Measurements from ENCODE around the gene CNOT11.

CNOT11 gene

GRCh38 chr2:101223814-101224231 lies 28.9 kb upstream of the CNOT11 start:
- TF ChIP-seq ESRRG (CRISPR knock-in tag; IDR thresholded peaks at IDR 0.05) (no peak), TOX (CRISPR knock-in tag; IDR thresholded peaks at IDR 0.05; ENCODE audit: borderline replicate concordance) (no peak), ZC3H10 (CRISPR knock-in tag; IDR thresholded peaks at IDR 0.05) (no peak), POU6F1 (CRISPR knock-in tag; IDR thresholded peaks at IDR 0.05; ENCODE audit: borderline replicate concordance, low read depth) (no peak), ZNF70 (CRISPR knock-in tag; IDR thresholded peaks at IDR 0.05) (no peak), OSR1 (CRISPR knock-in tag; IDR thresholded peaks at IDR 0.05) (no peak), ZFP30 (CRISPR knock-in tag; IDR thresholded peaks at IDR 0.05) (no peak)
- ATAC-seq: no peak

GRCh38 chr2:101230541-101231001 lies 22.1 kb upstream of the CNOT11 start:
- no peak for ATAC-seq
- TF ChIP-seq PATZ1 (CRISPR knock-in tag; IDR thresholded peaks at IDR 0.05; ENCODE audit: borderline replicate concordance) (no peak), ZNF70 (CRISPR knock-in tag; IDR thresholded peaks at IDR 0.05) (no peak), TCF4 (CRISPR knock-in tag; IDR thresholded peaks at IDR 0.05; ENCODE audit: borderline replicate concordance) (no peak), ZFP30 (CRISPR knock-in tag; IDR thresholded peaks at IDR 0.05) (no peak), CREB5 (CRISPR knock-in tag; IDR thresholded peaks at IDR 0.05; ENCODE audit: low read depth) (no peak), CSDC2 (CRISPR knock-in tag; IDR thresholded peaks at IDR 0.05) (no peak), ARNTL (CRISPR knock-in tag; IDR thresholded peaks at IDR 0.05; ENCODE audit: borderline replicate concordance, low read depth) (no peak), OSR1 (CRISPR knock-in tag; IDR thresholded peaks at IDR 0.05) (no peak)

- no peak for ATAC-seq
- TF ChIP-seq ZNF8 (CRISPR knock-in tag; IDR thresholded peaks at IDR 0.05): no peak
Observed at GRCh38 chr2:101231240-101231639, 21.4 kb upstream of the CNOT11 start.

GRCh38 chr2:101231937-101232730 lies 20.6 kb upstream of the CNOT11 start:
- no peak for TF ChIP-seq CREB5 (CRISPR knock-in tag; IDR thresholded peaks at IDR 0.05; ENCODE audit: low read depth)
- TF ChIP-seq ZNF70 (CRISPR knock-in tag; IDR thresholded peaks at IDR 0.05): no peak
- TF ChIP-seq ZNF565 (CRISPR knock-in tag; conservative IDR thresholded peaks at IDR 0.05; ENCODE audit: low read depth): no peak
- no peak for ATAC-seq

- ATAC-seq: no peak
- TF ChIP-seq POU6F1 (CRISPR knock-in tag; IDR thresholded peaks at IDR 0.05; ENCODE audit: borderline replicate concordance, low read depth): no peak
- no peak for TF ChIP-seq ZNF8 (CRISPR knock-in tag; IDR thresholded peaks at IDR 0.05)
- TF ChIP-seq GLIS3 (CRISPR knock-in tag; IDR thresholded peaks at IDR 0.05): no peak
- no peak for TF ChIP-seq TCF4 (CRISPR knock-in tag; IDR thresholded peaks at IDR 0.05; ENCODE audit: borderline replicate concordance)
- no peak for TF ChIP-seq PPARA (CRISPR knock-in tag; IDR thresholded peaks at IDR 0.05; ENCODE audit: borderline replicate concordance)
- TF ChIP-seq BACH2 (CRISPR knock-in tag; IDR thresholded peaks at IDR 0.05; ENCODE audit: borderline replicate concordance): no peak
- no peak for TF ChIP-seq ARNTL (CRISPR knock-in tag; IDR thresholded peaks at IDR 0.05; ENCODE audit: borderline replicate concordance, low read depth)
- no peak for TF ChIP-seq ZC3H10 (CRISPR knock-in tag; IDR thresholded peaks at IDR 0.05)
- no peak for TF ChIP-seq ZFP3 (CRISPR knock-in tag; IDR thresholded peaks at IDR 0.05)
- no peak for TF ChIP-seq RARB (CRISPR knock-in tag; IDR thresholded peaks at IDR 0.05)
- no peak for TF ChIP-seq SNAI2 (CRISPR knock-in tag; IDR thresholded peaks at IDR 0.05)
- no peak for TF ChIP-seq TOX (CRISPR knock-in tag; IDR thresholded peaks at IDR 0.05; ENCODE audit: borderline replicate concordance)
- TF ChIP-seq OSR1 (CRISPR knock-in tag; IDR thresholded peaks at IDR 0.05): no peak
- TF ChIP-seq TSHZ2 (CRISPR knock-in tag; IDR thresholded peaks at IDR 0.05): no peak
- no peak for TF ChIP-seq ZNF565 (CRISPR knock-in tag; conservative IDR thresholded peaks at IDR 0.05; ENCODE audit: low read depth)
Observed at GRCh38 chr2:101232770-101233169, 19.9 kb upstream of the CNOT11 start.
